GM19324 (cell line): ENCODE data around the gene TSPAN4.

Source experiments
- ATAC-seq: cut with Tn5 transposase; IDR thresholded peaks from one replicate; pipeline ENCODE4 v1.9.1; 2021; ENCODE audit warnings: mild to moderate bottlenecking, moderate library complexity; ENCODE audit not compliant: unreplicated experiment, low FRiP score

TSPAN4 gene

DNA sequence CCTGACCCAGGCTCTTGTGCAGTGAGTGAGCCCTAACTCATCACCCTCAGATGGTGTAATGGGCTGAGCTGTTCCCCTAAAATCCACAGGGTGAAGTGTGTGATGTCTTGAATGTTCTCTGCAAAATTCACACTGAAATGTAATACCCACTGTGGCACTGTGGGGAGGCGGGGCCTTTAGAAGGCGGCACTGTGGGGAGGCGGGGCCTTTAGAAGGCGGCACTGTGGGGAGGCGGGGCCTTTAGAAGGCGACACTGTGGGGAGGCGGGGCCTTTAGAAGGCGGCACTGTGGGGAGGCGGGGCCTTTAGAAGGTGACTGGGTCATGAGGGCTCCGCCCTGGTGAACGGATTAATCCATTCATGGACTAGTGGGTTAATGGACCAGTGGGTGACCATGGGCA lies 34.9 kb downstream of the TSPAN4 start:
- no peak for ATAC-seq

DNA sequence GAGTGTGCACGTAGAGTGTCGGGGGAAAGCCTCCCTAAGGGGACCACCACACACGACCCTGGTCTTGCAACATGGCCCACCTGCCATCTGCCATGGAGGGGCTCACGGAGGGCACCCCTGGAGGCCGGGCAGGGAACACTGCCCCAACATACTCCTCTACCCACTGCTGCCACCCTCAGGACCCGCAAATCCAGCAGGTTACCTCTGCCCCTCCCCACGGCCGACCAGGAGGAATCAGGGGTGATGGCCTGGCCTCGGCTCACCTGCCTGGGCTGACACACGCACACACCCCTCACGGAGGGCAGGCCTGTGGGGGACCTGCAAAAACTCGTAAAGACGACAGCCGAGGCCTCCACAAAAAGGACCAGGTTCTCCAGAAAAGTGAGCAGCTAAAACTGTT lies 37.8 kb downstream of the TSPAN4 start:
- no peak for ATAC-seq

DNA sequence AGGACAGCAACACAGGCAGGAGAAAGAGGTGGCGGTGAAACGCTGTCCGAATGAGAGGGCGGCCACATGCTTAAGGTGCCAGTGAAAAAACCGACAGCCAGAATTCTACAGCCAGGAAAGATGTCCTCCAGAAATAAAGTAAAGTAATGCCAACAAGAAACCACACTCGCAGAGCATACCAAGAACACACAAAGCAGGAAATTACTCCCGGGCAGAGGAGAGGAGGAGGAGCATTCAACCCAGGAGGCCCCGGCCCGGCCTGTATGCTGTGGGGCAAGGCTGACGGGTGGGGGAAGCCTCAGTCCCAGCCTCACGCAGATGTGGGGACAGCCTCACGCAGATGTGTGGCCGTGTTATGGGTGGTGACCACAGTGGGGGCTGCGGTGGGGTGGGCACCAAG lies 39.9 kb downstream of the TSPAN4 start:
- no peak for ATAC-seq

DNA sequence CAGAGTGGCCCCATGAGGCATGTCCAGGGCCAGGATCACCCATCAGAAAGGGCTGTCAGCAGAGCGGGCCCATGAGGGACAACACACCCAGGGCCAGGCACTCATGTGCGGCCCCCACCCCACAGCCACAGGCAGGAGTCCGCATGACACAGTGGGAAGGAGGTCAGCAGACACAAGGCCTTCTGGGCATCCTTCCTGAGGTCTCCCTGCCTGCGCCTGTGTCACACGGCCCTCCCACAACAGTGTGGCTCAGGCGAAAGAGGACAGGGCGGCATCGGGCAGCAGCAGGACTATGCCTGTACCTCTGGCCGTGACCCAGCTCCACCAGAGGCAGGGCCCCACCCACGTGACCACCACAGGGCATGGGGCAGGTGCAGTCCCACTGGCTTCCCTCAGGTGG lies 40.9 kb downstream of the TSPAN4 start:
- no peak for ATAC-seq

DNA sequence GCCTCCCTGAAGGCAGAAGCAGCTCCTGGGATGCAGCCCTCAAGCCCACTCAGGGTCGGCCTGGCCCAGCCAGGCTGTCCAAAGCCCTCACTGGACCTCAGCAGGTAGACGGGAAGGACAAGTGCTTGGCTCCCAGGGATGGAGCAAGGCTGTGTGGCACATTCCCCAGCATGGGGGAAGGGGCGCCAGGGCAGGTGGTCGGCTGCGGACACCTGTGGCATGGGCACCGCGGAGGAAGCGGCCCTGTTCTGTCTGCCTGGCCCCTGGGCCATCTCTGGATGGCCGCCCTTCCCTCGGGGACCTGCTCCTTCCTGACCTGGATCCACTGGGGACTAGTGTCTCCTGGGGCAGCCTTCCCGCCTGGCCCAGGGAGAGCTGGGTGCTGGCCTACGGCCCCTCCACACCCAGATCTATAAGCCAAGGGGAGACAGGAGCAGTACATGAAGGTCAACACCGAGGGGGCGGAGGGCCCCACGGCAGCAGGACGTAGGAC lies 42.0 kb downstream of the TSPAN4 start:
- ATAC-seq: no peak

DNA sequence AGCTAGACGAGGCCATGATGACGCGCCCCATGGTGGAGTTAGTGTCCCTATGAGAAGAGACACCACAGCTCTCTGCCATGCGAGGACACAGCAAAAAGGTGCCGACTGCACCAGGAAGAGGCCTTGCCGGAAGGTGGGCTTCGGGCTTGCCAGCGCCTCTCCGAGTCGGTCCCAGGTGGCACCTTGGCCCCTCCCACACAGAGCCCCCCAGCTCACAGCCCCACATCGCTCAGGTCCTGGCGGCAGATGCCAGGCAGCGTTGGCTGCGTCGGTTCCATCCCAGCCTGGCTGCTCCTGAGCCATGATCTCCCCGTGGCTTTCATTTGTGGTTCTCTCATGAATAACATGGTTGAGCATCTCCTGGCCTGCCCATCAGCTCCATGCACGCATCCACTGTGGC lies 43.9 kb downstream of the TSPAN4 start:
- ATAC-seq: no peak

DNA sequence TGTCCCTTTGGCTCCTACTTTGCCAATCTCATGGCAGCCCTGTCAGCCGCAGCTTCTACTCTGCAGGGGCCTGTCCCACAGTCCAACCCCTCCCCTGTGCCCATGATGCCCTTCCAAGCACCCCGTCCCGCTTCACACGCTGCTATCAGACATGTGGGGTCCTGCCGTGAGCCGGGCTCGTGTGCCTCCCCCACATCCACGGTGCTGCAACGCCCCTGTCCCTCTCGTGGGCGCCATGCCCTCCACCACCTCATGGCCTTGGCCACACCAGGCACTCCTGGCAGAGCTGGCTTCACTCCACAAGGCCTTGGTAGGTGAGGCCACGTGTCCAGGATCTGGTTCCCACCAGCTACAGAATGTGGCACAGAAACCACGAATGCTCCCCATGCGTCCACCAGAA lies 44.9 kb downstream of the TSPAN4 start:
- no peak for ATAC-seq

DNA sequence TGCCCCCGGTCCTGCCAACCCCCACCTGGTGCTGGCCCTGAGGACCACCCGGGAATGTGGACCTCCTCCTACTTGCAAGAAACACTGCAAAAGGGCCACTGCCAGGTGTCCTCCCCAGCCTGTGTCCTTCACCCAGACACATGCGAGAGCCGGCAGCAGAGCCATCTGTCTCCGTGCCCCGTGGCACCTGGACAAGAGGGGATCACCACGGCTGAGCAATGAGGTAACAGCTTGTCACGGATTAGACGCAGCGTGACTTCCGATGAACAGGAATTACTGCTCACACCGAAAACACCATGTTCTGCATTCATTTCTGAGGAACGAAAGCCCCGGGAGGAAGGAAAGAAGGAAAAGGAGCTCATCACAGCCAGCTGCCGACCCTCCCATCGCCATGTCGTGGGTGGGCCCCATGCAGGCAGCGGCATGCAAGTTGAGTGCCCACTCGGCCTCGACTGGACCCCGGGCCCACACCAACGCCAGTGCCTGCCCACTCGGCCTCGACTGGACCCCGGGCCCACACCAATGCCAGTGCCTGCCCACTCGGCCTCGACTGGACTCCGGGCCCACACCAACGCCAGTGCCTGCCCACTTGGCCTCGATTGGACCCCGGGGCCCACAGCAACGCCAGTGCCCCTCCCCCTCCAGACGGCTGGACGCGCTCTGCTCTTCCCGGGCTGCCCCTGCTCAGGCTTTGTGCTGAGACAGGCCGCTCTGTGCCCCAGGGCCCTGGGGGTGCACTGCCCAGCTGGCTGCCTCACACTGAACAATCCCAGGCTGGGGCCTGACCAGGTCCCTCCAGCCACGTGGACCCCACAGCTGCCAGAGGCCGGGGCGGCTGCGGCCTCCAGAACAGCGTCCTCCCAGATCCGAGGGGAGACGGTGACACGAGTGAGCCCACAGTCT lies 45.9 kb downstream of the TSPAN4 start:
- ATAC-seq: no peak

DNA sequence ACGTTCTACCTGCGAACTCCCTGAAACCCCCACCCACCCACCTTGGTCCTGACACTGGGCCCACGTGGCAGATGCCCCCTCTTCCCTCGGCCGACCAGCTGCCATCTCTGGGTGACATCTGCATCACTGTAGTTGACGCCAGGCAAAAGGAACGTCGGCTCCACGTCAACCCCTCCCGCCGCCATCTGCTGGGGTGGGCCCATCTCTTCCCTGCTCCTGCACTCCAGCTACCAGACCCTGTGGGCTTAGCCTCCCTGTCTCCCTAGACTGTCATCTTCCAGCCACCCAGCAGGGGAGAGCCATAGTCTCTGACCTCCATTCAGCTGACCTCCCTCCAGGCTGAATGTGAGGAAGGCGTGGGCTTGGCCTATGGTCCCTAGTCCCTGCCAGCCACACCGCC lies 46.6 kb downstream of the TSPAN4 start:
- no peak for ATAC-seq

DNA sequence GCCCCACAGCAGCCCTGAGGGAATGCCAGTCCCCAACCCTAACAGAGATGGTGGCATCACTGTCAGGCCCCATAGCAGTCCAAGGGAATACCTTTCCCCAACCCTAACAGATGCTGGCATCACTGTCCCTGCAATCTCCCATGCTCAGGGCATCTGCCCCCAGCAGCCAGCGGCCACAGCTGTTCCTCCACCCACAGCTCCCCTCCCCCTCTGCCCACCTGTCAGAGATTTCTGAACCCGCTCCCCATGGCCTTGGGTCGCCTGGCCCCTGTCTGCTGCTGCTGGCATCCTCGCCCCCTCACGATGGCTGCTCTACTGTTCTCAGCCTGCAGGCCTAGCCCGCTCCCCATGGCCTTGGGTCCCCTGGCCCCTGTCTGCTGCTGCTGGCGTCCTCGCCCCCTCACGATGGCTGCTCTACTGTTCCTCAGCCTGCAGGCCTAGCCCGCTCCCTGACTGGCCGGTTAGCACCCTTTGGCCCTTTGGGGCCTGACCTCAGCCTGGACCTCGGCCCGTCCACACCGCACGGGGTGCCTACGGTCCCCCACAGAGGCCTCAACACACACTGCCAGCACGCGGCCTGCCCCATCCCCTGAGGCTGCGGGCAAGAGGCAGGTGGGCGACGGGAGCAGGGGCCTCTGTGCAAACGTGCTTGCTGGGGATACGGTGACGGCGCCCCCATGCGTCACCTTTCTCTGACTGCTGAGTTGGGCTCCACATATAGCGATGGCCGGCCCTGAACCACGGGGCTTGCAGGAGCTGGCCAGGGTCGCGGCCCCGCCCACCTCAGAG lies 47.2 kb downstream of the TSPAN4 start:
- no peak for ATAC-seq

DNA sequence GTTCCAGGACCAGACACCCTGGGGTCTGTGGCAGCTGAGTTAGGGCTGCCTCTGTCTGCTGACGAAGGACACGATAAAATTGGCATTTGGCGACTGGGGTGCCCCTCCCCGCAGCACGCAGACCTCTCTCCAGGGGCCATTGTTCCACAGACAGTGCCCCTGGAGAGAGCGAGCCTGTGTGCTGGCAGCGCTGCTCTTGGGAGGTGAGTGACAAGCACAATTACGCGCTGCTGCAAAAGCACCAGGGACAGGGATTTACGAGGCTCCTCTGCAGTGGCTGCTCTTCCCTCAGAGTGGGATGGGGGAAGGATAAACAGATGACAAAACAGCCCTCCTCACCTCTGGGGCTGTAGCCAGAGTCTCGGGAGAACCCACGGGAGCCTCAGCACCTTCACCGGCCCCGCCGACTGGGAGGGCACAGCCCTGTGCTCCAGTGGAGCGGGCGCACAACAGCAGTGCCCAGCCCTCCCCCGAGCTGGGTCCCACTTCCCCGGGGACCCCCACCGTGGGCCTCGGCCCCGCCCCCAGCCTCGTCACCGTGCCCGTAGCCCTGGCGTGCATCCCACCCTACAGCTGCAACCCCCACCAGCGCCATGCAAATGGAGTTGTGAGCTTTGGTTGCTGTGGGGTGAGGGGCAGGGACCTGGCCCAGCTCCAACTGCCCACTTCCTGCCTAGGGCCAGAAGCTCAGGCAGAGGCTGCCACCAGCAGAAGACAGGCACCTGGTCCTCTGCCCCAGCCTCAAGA lies 48.3 kb downstream of the TSPAN4 start:
- no peak for ATAC-seq

DNA sequence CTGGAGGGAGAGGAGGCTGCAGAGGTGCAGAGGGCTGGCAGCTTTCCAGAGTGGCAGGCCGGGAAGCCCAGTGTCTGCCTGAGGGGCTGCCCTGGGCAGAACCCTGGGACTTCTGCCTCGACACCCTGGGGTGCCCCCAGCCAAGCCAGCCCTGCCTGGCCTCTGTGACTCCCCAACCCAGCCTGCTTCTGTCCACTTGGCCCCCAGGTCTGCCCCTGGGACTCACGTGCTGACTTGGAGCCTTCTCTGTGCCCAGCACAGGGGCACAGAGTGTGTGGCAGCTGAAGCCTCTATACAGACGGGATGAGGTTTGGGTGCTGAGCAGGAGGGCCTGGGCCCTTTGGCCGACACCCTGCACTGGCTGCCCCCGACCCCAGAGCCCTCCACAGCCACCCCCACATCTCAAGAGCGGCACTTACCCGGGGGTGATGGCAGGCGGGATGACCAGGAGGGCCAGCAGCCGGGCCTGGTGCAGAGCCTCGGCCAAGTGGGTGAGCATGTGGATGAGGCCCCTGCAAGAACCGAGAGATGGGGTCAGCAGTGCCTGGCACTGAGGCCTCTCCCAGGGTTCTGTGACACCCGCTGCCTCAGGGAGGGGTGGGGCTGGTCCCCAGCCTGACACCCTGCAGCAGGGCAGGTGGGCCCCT lies 50.5 kb downstream of the TSPAN4 start:
- no peak for ATAC-seq

DNA sequence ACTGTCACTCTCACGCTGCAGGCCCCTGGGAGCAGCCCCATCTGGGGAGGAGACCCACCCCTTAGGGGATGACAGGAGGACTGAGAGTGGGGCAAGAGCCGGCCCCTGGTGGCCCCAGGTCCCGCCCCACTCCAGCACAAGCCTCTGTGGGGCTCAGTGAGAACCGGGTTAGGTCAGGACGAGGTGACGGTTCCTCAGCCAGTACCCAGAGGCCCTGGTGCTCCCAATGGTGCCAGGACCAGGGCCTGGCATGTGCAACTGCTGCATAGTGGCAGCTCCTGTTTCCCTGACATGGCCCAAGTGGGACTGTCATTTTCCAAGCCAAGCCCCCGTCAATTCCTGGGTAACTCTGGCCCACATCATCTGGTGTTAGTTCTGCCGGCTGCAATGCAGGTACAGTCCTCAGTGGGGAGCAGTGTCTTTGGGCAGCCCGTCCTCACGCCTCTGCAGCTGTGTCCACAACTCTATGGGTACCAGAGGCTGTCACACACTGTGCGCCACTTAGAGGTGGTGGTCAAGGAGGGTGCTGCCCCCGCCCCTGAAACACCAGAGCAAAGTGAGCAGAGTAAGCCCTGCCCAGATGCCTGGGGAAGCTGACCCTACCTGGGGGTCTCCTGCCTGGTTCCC lies 52.0 kb downstream of the TSPAN4 start:
- ATAC-seq: no peak

DNA sequence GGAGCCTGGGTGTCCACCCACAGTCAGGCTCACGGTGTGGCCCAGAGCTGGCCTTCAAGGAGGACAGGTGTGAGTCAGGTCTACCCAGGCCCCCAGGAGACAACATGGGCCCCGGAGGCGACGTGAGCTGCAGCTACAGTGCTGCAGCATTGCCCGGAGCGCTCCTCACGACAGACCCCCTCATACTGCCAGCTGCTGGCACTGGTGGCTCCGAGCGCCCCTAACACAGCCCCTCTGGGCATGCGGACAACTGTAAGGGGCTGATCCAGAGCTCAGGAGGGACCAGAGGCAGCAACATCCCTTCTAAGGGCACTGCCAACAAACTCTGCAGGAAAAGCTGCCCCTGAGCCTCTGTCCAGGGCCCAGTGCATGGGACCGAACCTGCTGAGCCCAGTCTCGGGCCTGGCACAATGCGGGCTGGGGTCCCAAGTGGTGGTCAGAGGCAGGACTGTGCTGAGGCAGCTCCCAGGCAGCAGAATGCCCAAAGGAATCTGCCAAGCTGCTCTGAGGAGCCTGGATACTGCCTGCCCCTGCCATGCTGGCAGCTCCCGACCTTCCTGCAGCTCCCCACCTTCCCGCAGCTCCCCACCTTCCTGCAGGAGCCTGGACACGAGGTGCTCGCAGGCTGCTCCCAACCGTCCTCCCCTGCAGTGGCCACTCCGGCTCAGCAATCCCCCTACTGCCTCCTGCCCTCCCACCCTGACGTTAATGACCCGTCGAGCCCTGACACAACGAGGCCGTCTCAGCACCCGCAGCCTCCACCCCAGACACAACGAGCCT lies 52.9 kb downstream of the TSPAN4 start:
- no peak for ATAC-seq

DNA sequence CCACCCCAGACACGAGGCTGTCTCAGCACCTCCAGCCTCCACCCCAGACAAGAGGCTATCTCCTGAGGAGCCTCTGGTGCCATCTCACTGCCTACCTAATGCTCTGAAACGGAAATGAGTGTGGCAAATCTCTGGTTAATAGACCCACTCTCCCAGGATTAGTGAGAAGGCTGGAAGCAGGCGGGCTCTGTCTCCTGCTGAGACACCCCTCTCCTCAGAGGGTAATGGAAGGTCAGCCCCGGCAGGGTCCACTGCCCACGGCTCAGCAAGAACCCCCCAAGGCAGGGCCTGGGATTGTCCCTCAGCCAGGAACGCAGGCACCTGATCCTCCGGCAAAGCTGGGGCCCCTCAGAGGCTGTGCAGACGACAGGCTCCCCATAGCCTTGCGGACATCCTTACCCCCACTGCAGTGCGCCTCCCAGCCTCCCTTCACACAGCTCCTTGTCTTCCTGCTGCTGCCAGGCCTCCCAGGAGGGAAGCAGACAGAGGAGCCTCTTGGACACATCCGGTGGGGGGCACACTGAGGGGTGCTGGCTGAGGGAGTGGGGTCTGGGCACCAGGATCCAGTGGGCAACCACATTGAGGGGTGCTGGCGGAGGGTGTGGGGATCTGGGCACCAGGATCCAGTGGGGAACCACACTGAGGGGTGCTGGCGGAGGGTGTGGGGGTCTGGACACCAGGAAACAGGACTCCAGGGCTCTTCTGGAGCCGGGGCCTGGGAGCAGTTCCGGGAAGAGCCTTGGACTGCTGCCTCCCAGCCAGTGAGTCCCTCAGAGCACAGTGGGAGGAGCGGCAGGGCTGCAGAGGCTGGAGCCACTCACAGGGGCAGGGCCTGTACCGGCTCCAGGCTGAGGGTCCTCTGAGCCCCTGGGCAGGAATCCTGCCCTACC lies 54.8 kb downstream of the TSPAN4 start:
- no peak for ATAC-seq

DNA sequence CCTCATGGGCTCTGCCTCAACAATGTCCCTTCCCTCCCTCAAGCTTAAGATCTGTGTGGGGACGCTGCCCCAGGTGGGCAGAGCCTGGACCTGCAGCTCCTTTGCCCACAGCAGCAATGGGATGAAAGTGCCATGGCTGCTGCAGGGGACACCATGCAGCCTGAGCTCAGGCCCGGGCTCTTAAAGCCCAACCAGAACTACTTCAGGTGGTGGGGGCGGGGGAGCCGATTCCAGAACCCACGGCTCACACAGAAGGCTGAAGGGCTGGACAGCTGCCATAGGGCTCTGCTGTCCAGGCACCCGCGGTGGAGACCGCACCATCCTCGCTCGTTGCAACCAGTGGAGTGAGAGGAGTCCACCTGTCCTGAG lies 55.5 kb downstream of the TSPAN4 start:
- ATAC-seq: no peak

DNA sequence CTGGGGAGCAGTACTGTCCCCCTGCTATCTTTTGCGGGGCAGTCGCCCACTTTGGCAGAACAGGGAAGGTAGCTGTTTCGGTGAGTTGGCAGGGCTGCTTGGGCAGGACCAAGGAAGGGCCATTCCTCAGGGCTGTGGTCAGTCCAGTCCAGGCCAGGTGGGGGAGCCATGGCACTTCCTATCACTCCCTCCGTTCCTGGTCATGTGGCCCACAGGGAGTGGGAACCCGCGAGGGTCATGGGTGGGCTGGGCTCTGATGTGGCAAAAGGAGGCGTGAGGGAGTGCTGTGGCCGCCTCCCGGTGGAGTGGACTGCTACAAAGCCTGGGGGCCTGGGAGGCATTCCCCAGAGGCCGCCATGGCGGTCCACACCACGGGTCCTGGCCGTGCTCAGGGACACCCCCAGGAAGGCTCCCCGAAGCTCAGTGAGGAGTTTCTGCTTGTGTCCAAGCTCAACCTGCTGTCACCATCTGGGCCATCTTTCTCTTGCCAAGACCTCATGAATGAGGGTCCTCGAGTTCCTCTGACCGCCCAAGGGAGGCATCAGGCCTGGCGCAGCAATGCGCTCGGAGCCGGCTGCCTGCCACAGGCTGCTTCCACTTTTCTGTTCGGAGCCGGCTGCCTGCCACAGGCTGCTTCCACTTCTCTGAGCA lies 56.0 kb downstream of the TSPAN4 start:
- no peak for ATAC-seq

DNA sequence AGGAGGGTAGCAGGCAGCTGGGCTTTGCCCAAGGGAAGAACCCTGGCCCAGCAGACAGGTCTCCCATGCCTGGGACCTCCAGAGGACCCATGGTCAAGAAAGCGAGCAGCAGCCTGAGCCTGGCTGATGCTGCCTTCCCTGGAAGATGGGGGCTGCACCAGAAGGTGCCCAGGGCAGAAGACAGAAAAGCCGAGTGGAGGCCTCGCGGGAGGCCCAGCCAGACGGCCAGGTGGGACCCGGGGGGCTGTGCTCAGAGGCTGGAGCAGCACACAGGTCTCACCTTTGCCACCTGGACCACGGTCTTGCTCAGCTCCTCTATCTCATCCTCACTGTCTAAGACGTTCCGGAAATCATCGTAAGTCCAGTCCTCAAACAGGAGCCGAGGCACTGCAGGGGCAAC lies 57.1 kb downstream of the TSPAN4 start:
- ATAC-seq: no peak
